GM18909 (cell line): Measurements from ENCODE around the gene TCEAL4.
A peak's percentile ranks its signal among the peaks of the same experiment; 100 is the strongest.
"Not testable (repeated sequence)": the region's sequence is repeated elsewhere in the genome, so short reads cannot be mapped to it uniquely, and the experiment has no call there.

Experiments used
- ATAC-seq: cut with Tn5 transposase; IDR thresholded peaks from one replicate; pipeline ENCODE4 v1.9.1; 2021; ENCODE audit warnings: mild to moderate bottlenecking; ENCODE audit not compliant: unreplicated experiment, poor library complexity

TCEAL4 gene

DNA sequence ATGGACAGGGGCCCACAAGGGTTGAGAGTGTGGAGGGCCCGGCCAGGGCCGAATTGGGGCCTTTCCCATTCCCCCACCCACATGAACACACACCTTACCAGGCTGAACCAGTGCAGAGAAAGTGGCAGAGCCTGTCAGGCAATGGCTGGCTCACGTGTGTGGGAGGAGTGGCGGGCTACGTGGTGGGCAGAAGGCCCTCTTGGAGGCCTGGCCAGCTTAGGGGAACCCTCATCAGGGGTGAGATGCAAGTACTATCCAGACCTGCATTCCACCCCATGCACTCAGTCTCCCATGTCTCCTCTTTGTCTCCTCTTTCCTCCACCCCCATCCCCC lies 965 bp downstream of the TCEAL4 start:
- ATAC-seq, result peak; percentile 21

- ATAC-seq, result no peak
Measured at GRCh38 chrX:103586659-103587058, 1.3 kb downstream of the TCEAL4 start.

GRCh38 chrX:103592295-103592694 lies 7.0 kb downstream of the TCEAL4 start:
- not testable (repeated sequence) for ATAC-seq

DNA sequence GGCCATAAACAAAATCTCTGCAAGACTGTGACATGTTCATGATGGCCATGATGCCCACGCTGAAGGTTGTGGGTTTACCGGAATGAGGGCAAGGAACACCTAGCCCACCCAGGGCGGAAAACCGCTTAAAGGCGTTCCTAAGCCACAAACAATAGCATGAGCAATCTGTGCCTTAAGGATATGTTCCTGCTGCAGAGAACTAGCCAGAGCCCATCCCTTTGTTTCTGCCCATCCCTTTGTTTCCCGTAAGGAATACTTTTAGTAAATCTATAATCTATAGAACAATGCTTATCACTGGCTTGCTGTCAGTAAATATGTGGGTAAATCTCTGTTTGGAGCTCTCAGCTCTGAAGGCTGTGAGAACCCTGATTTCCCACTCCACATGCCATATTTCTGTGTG lies 9.9 kb downstream of the TCEAL4 start:
- not testable (repeated sequence) for ATAC-seq

DNA sequence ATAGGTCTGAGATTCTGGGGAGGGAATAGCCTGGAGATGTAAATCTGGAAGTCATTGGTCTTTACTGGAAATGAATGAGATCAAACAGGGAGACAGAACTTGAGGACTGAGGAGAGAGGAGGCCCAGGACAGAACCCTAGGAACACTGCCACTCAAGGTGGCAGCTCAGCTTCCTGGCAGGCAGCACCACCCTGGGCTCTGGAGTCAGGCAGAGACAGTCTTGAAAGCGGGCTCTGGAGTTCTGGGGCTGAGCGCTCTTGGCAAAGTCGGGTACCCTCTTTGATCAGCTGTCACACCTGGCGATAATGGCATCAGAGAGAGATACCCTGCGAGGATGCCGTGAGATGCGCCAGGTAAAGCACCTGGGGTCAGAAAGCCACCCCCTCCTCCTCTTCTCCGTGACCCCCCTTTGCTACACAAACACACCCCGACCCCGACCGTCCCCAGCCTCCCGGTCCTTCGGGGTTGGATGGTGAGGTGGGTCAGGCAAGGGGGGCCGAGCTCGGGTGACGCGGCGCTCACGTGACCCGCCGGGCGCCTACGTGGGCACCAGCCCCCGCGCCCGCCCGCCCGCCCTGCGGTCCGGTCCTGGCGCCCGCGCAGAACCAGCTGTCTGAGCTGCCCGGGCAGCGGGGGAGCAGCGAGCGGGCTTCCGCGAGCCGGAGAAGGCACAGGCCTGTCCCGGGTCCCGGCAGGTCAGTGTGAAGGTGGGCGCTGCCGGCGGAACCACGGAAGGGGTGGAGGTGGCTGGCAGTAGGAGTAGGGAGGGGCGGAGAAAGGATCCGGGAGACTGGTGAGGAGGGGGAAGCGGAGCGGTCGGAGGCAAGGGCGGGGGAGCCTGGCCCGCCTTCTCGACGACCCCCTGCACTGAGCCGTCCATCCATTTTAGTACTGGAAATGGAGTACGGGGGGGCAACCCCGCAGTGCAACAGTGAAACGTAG lies 22.3 kb downstream of the TCEAL4 start, which contains the start of gene TCEAL3:
Gene TCEAL3, plus strand, starts transcription at position 600 of the 942 bp plus-strand sequence. CDS start 1,102 bp downstream, outside the sequence.
- ATAC-seq, result peak; percentile 79

GRCh38 chrX:103608306-103608963 lies 23.1 kb downstream of the TCEAL4 start:
- peak; percentile 29 for ATAC-seq

DNA sequence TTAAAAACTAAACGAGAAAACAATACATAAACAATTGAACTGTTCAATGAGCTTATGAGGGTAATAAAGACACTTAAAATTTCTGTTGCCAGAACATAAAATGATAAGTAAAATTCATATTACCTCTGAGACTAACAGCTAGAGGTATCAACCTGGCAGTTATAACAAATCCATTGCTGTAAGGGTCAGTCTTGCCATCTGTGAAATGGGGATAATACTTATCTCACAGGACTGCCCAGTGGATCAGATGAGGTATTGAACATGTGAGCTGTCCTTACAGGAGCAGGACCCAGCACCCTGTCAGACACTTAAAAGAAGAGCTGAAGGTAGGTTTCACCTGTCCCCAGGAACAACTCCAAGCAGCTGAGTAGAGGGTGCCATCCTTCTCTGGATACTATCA lies 25.0 kb downstream of the TCEAL4 start:
- ATAC-seq, result no peak

DNA sequence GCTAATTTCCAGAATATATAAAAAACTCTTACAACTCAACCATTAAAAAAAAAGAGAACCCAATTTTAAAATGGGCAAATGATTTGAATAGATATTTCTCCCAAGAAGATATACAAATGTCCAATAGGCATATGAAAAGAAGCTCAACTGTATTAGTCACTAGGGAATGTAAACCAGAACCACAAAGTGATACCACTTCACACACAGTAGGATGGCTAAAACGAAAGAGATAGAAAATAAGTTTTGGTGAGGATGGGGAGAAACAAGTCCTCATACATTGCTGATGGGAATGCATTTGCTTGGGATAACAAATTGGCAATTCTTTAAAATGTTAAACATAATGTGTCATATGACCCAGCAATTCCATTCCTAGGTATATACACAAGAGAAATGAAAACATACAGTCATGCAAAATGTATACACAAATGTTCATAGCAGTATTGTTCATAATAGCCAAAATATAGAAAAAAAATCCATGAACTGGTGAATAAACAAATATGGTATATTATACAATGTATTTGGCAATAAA lies 28.1 kb downstream of the TCEAL4 start:
- no peak for ATAC-seq

DNA sequence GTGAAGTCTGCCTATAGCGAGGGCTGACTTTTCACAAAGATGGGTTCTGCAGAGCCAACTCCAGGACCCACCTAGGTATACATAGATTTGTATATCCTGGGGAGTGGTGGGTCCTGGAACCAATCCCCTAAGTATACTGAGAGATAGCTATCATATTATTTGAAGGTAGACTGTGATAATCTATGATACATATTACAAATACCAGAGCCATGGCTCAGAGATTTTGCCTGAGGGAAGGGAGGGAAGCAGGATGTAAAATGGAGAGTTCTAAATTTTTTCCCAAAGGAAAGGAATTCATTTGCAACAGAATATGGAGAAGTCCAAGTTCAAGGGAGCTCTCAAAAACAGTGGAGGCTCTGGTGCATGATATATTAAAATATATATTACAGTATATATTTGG lies 29.7 kb downstream of the TCEAL4 start:
- ATAC-seq, result no peak

- no peak for ATAC-seq
Measured at GRCh38 chrX:103615781-103616371, 30.6 kb downstream of the TCEAL4 start.

DNA sequence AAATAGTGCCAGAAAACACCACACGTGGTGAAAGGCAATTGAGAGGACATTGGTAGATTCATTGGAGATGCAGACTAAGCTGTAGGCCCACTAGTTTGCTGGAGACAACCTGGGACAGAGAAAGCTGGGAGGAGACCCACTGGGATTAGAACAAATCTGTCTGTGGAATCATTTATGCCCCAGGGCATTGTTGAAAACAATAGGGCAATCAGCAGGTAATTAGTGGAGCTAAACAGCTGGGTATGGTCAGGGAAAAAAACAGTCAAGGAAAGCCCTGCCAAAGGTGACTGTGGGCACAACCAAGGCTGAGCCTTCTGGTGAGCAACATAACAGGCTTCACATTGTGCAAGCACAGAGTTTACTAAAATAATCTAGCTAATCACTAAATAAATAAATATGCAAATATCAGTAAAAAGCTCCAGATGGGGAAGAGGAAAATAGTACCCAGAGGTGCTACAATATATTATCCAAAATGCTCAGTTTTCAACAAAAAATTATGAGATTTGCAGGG lies 31.4 kb downstream of the TCEAL4 start:
- ATAC-seq, result no peak

DNA sequence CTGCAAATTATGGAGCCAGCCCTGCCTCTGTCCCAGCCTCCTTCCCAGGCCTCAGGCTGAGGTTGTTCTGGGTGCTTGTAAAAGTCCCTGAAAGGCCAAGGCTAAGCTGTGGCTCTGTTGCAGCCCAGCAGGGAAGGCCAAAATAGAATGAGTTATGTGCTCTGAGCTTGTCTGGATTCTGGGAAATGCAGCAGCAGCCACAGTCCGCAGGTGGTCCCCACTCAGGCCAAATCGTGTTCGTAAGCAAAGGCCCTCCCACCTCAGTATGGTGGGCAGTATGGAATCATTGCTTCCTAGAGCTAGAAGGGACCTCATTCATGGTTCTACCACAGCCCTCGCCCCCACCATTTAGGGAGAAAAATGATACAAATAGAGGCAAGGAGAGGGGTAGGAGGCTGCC lies 38.8 kb downstream of the TCEAL4 start:
- no peak for ATAC-seq

DNA sequence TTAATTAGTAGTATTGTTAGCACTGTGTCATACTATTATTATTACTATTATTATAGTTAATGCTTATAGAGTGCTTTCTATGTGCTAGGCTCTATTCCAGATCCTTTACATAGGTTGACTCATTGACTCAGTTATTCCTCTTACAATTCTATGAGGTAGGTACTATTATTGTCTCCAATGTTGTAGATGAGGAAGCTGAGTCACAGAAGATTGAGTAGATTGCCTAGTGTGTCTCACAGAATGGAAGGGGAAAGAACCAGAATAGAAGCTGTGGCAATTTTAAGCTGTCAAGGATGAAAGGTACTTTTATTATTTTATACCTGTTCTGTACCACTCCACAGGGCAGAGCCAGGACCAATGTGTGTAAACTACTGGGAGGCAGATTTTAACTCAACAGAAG lies 41.5 kb downstream of the TCEAL4 start:
- ATAC-seq, result no peak

DNA sequence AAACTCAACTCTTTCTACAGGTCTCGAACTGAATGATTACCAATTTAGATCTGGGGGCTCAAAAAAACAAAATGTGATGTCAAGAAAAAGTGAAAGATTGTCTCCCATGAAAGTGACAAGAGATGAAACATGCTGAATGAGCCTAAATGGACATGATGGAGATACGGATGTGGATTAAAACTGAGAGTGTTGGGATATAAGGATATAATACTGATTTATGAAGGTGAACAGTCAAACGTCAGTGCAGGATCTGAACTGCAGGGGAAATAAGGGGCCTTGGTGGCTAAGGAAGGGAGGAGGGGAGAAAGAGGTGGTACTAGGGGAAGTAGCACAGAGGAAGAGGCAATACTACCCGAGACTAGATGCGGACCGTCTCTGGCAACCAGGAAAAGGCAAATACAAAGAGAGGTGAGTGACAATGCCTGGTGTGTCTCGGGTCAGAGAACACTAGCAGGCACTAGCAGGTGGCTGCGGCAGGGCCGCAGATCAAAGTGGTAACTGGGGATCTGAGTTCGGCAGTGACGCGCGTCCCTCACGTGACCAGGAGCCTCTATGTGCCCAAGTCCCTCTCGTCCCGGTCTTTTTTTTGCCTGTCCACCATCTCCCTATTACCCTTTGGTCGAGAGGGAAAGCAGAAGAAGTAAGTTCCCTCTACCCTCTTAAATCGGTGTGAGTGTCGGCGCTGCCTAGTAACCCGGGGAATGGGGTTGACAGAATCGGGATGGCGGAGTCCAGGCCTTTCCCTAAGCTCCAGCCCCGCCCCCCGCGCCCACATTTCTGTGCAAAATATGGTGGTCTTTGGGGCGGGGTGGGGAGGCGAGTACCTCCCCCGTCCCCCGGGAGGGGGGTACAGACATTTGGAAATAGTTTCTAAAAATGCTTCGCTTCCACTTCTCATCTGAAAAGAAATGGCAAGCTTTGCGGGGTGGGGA lies 43.3 kb downstream of the TCEAL4 start, which contains the start of gene TCEAL1:
Gene TCEAL1, plus strand, starts transcription at position 590 of the 932 bp plus-strand sequence. CDS start 942 bp downstream, outside the sequence.
- ATAC-seq, result peak; percentile 74

GRCh38 chrX:103629318-103630170 lies 44.2 kb downstream of the TCEAL4 start:
- peak; percentile 44 for ATAC-seq

DNA sequence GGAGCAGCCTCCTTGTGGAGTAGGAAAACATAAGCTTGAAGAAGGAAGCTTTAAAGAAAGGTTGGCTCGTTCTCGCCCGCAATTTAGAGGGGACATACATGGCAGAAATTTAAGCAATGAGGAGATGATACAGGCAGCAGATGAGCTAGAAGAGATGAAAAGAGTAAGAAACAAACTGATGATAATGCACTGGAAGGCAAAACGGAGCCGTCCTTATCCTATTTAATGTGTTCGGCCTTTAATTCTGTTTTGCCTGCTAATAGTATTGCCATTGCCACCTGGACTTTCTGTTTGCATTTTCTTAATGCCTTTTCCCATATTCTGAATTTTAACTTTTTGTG lies 44.8 kb downstream of the TCEAL4 start:
- ATAC-seq, result peak; percentile 4

GRCh38 chrX:103631145-103631544 lies 45.8 kb downstream of the TCEAL4 start:
- ATAC-seq, result no peak

GRCh38 chrX:103635436-103635835 lies 50.1 kb downstream of the TCEAL4 start:
- ATAC-seq, result no peak
